ENCODE results near the gene AK1. TPM values are rescaled to one million over a fixed set of nuclear protein-coding genes. Genes with fewer than 3 reads are reported as not detected.
A peak's percentile ranks its signal among the peaks of the same experiment; 100 is the strongest.

Gene AK1
- total and polyA plus RNA-seq, 10 of the 15 experiments (the other 5 are each of a cell fraction or from before 2014, with no cell fraction given) = 0.23 to 3.1 (median 1.8) TPM

- Histone ChIP-seq H3K4me1 (ENCODE audit: control insufficient read depth, insufficient read depth, low read length) (peaks cover 31% of the 10 kb centered on the region), H3K4me2 (ENCODE audit: control insufficient read depth, insufficient read depth) (no peak overlapping the region), H2AFZ (ENCODE audit: control insufficient read depth, low read depth, low read length) (peak overlapping the region; percentile 72), H3K79me2 (ENCODE audit: control insufficient read depth, insufficient read depth, low read length) (no peaks in the 10 kb centered on the region), H4K20me1 (ENCODE audit: control insufficient read depth, insufficient read depth) (no peaks in the 10 kb centered on the region), H3K36me3 (ENCODE audit: control insufficient read depth in 2 of 2, insufficient read depth in 2 of 2, low read length in 1 of 2) (no peaks in the 10 kb centered on the region), H3K27me3 (replicated peaks in 1 of 2; ENCODE audit: control insufficient read depth in 2 of 2, insufficient read depth in 2 of 2, low read length in 1 of 2) (no peaks in the 10 kb centered on the region), H3K9me3 (replicated peaks; ENCODE audit: control insufficient read depth, insufficient read depth, low read length) (no peaks in the 10 kb centered on the region), H3K27ac (ENCODE audit: control insufficient read depth, insufficient read depth) (no peak overlapping the region), H3K9ac (ENCODE audit: control insufficient read depth, insufficient read depth, low read length) (no peak overlapping the region), H3K4me3 (no peak overlapping the region)
- intact Hi-C loops (cut with micrococcal nuclease; ENCODE audit: unreplicated experiment) (no loop called here), in situ Hi-C loops (cut with MboI) (no loop called here)
- CTCF ChIA-PET = interaction anchor here (0.7 to 3.1 kb wide), 7 partner anchors 7 to 127 kb away, joined by 3 to 14 read pairs (median 4); partner anchors contain the start of genes ENG and TOR2A
- POLR2A ChIA-PET = interaction anchor here (0.6 kb wide), 1 partner anchor 57 kb away, joined by 3 read pairs; no protein-coding TSS in a partner anchor
- no TSS peak for BruUV-seq (replicated peaks)
- SMC1A ChIA-PET (ENCODE audit: uncharacterized antibody, unreplicated experiment) = interaction anchor here (0.9 kb wide), 2 partner anchors 59 to 127 kb away, joined by 3 to 5 read pairs; partner anchors contain the start of gene TOR2A
- RAD21 ChIA-PET (ENCODE audit: unreplicated experiment) = interaction anchor here (0.6 to 1.3 kb wide), 5 partner anchors 34 to 128 kb away, joined by 3 to 5 read pairs (median 3); partner anchors contain the start of genes ST6GALNAC4 and TOR2A
- FAIRE-seq (no peak), ATAC-seq (peak; percentile 19), DNase-seq (ENCODE audit: low read depth, low spot score) (no peak)
- WGBS (ENCODE audit: insufficient coverage, insufficient replicate concordance, low lambda C conversion rate, missing lambda C conversion rate) = 22% methylated on average over 29 of the region's 29 CpGs
- no peak for TF ChIP-seq ELK1 (IDR thresholded peaks at IDR 0.05; ENCODE audit: low read depth, low read length)
- peak; percentile 30 to 31; a peak in 2 of 4 replicates for TF ChIP-seq BHLHE40 (IDR thresholded peaks at IDR 0.05; ENCODE audit: borderline replicate concordance in 1 of 2, low read depth in 2 of 2, low read length in 1 of 2)
- peak; percentile 1; the same call in 1 of the 2 replicates for TF ChIP-seq SPI1 (IDR thresholded peaks at IDR 0.05; ENCODE audit: borderline replicate concordance, insufficient read depth, low read depth, low read length)
- TF ChIP-seq NR2C2 (IDR thresholded peaks at IDR 0.05; ENCODE audit: borderline replicate concordance, control insufficient read depth, insufficient read length, low read depth) = no peak
- TF ChIP-seq IKZF1 (conservative IDR thresholded peaks at IDR 0.05) = 0 out of 2 replicates have a peak, but pooled peaks have one; percentile 13
- no peak for TF ChIP-seq BACH1 (IDR thresholded peaks at IDR 0.05; ENCODE audit: borderline replicate concordance)
- TF ChIP-seq, protein P1, sequence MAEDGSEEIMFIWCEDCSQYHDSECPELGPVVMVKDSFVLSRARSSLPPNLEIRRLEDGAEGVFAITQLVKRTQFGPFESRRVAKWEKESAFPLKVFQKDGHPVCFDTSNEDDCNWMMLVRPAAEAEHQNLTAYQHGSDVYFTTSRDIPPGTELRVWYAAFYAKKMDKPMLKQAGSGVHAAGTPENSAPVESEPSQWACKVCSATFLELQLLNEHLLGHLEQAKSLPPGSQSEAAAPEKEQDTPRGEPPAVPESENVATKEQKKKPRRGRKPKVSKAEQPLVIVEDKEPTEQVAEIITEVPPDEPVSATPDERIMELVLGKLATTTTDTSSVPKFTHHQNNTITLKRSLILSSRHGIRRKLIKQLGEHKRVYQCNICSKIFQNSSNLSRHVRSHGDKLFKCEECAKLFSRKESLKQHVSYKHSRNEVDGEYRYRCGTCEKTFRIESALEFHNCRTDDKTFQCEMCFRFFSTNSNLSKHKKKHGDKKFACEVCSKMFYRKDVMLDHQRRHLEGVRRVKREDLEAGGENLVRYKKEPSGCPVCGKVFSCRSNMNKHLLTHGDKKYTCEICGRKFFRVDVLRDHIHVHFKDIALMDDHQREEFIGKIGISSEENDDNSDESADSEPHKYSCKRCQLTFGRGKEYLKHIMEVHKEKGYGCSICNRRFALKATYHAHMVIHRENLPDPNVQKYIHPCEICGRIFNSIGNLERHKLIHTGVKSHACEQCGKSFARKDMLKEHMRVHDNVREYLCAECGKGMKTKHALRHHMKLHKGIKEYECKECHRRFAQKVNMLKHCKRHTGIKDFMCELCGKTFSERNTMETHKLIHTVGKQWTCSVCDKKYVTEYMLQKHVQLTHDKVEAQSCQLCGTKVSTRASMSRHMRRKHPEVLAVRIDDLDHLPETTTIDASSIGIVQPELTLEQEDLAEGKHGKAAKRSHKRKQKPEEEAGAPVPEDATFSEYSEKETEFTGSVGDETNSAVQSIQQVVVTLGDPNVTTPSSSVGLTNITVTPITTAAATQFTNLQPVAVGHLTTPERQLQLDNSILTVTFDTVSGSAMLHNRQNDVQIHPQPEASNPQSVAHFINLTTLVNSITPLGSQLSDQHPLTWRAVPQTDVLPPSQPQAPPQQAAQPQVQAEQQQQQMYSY (CRISPR knock-in tag; IDR thresholded peaks at IDR 0.05) = no peak
- TF ChIP-seq CBX5 (IDR thresholded peaks at IDR 0.05; ENCODE audit: low read depth) = no peak
- TF ChIP-seq, protein P2, sequence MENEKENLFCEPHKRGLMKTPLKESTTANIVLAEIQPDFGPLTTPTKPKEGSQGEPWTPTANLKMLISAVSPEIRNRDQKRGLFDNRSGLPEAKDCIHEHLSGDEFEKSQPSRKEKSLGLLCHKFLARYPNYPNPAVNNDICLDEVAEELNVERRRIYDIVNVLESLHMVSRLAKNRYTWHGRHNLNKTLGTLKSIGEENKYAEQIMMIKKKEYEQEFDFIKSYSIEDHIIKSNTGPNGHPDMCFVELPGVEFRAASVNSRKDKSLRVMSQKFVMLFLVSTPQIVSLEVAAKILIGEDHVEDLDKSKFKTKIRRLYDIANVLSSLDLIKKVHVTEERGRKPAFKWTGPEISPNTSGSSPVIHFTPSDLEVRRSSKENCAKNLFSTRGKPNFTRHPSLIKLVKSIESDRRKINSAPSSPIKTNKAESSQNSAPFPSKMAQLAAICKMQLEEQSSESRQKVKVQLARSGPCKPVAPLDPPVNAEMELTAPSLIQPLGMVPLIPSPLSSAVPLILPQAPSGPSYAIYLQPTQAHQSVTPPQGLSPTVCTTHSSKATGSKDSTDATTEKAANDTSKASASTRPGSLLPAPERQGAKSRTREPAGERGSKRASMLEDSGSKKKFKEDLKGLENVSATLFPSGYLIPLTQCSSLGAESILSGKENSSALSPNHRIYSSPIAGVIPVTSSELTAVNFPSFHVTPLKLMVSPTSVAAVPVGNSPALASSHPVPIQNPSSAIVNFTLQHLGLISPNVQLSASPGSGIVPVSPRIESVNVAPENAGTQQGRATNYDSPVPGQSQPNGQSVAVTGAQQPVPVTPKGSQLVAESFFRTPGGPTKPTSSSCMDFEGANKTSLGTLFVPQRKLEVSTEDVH (IDR thresholded peaks at IDR 0.05; ENCODE audit: low read depth, partially characterized antibody) = no peak
- no peak for TF ChIP-seq ESRRA (IDR thresholded peaks at IDR 0.05; ENCODE audit: low read length)
- TF ChIP-seq, protein P3, sequence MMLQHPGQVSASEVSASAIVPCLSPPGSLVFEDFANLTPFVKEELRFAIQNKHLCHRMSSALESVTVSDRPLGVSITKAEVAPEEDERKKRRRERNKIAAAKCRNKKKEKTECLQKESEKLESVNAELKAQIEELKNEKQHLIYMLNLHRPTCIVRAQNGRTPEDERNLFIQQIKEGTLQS (IDR thresholded peaks at IDR 0.05; ENCODE audit: borderline replicate concordance, extremely low read depth, low read depth, low read length) = no peak
Observed at GRCh38 chr9:127862075-127863011, 15.1 kb downstream of the AK1 start.

Measured in GM12878 (cell line).